ENCODE data around the gene GRIN3B.

The GRIN3B gene

DNA sequence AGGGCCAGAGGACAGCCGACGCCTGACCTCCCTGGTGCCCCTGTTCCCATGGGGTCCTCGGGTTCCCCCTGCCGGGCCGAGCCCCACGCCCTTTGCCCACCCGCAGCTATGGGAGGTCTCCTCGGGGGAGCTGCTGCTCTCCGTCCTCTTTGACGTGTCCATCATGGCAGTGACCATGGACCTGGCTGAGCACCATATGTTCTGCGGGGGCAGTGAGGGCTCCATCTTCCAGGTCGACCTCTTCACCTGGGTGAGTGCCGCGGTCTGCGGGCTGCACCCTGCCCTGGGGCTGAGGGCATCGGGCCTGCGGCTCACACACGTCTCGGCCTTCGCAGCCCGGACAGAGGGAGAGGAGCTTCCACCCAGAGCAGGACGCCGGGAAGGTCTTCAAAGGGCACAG lies 9.5 kb upstream of the GRIN3B start:
- no peak for DNase-seq (ENCODE audit: low spot score)

DNA sequence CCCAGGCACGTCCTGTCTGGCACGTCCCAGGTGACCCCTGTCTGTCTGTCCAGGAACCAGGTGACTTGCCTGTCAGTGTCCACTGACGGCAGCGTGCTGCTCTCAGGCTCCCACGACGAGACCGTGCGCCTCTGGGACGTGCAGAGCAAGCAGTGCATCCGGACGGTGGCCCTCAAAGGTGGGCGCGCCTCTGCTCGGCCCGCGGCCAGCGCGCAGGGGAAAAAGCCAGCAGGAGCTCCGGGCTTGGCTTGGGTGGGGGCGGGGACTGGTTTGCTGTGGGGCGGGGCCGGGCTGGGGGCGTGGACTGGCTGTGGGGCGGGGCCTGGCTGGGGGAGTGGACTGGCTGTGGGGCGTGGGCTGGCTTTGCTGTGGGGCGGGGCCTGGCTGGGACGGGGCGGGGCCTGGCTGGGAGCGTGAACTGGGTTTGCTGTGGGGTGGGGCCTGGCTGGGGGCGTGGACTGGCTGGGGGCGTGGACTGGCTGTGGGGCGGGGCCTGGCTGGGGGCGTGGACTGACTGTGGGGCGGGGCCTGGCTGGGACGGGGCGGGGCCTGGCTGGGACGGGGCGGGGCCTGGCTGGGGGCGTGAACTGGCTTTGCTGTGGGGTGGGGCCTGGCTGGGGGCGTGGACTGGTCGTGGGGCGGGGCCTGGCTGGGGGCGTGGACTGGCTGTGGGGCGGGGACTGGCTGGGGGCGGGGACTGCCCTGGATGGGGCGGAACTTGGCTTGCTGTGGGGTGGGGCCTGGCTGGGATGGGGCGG lies 8.9 kb upstream of the GRIN3B start:
- no peak for DNase-seq (ENCODE audit: low spot score)

DNA sequence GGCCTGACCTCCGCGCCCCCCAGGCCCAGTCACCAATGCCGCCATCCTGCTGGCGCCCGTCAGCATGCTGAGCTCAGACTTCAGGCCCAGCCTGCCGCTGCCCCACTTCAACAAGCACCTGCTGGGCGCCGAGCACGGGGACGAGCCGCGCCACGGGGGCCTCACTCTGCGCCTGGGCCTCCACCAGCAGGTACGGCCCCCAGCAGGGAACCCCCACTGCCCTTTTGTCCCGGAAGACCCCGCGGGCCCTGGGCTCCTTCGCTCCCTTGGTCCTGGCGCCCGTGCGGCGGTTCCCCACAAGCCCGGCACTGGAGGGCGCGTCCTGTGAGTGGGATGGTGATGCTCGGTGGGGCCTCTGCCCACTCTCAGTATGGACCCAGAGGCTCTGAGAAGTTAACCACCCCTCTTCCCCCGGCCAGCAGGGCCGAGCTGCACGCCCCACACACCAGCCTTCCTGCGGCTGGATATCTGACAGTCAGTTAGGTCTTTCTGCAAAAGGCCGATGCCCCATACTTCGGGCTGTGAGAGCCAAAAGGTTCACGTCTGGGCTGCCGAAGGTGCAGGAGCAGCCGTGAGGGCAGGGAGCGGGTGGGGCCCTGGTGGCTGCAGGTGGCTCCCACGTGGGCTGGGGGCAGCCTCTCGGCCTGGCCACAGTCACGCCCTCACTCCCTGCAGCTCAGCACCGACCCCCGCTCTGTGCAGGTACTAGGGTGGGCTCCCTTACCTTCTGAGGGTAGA lies 8.1 kb upstream of the GRIN3B start:
- DNase-seq (ENCODE audit: low spot score), result no peak

DNA sequence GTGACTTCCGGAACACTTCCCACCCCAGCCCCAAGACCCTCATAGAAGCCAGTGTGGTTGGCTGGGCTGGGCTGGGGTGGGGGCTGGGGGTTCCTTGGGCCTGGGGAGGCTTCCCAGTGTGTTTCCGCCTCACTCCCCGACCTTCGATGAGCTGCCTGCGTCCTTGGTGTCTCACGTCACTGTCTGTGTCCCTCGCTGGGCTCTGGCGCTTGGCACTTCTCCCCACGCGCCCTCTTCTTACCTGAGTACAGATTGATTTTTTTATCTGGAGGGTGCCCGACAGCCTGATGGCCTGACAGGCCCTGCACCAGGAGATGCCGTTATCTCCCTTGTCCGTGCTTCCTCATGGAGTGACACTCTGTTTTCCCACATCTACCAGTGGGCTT lies 7.6 kb upstream of the GRIN3B start:
- no peak for DNase-seq (ENCODE audit: low spot score)

DNA sequence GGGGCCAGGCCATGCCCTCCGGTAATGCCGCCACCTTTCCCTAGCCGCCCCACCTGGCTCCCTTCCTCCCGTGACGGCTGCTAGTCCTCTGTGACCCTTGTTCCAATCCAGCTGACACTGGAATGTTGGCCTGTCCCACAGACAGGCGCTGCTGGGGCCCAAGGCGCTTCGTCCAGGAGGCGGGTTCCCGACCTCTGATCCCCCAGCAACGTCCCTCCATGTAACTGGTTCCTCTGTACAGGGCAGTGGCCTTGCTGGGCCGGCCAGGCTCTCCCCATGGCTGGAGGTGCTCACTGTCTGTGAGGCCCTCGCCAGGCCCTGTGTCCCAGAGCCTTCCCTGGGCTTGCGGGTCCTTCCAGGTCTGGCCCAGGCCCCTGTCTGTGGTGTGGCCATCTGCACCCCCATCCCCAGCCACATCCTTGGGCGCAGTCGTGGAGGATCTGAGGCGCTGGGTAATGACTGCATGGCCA lies 6.8 kb upstream of the GRIN3B start:
- DNase-seq (ENCODE audit: low spot score), result no peak

DNA sequence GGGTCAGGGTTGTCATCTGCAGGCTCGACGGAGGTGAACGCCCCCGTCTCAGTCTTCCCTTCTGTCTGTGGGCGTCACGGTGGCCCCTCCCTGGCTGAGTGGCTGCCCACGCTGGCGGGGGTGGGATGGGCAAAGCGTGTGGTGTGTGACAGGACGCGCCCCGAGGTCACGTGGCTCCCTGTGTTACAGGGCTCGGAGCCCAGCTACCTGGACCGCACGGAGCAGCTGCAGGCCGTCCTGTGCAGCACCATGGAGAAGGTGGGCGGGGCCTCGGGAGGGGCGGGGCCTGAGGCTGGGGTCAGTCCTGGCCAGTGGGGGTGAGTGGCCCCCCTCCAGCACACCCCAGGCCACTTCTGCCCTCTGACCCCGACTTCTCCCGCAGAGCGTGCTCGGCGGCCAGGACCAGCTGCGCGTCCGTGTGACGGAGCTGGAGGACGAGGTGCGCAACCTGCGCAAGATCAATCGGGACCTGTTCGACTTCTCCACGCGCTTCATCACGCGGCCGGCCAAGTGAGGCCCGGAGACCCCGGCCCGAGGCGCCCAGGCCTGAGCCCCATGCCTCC lies 6.3 kb upstream of the GRIN3B start:
- no peak for DNase-seq (ENCODE audit: low spot score)

DNA sequence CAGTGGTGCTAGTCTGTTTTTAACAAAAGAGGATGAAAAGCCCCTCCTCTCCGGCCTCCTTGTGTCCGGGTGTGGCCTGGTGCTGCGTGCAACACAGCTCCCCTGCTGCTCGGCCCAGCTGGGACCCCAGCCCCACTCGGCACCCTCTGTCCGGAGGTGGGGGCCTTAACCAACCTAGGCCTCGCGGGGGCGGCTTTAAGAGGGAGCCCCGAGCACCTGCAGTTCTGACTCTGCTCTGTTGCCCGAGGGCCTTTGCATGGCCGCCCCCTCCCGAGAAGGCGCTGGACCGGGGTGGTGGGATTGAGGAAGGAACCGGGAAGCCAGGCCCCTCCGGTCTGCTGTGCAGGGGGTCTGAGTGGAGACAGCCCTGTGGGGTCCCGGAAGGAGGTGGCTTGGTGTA lies 5.7 kb upstream of the GRIN3B start:
- DNase-seq (ENCODE audit: low spot score), result no peak

DNA sequence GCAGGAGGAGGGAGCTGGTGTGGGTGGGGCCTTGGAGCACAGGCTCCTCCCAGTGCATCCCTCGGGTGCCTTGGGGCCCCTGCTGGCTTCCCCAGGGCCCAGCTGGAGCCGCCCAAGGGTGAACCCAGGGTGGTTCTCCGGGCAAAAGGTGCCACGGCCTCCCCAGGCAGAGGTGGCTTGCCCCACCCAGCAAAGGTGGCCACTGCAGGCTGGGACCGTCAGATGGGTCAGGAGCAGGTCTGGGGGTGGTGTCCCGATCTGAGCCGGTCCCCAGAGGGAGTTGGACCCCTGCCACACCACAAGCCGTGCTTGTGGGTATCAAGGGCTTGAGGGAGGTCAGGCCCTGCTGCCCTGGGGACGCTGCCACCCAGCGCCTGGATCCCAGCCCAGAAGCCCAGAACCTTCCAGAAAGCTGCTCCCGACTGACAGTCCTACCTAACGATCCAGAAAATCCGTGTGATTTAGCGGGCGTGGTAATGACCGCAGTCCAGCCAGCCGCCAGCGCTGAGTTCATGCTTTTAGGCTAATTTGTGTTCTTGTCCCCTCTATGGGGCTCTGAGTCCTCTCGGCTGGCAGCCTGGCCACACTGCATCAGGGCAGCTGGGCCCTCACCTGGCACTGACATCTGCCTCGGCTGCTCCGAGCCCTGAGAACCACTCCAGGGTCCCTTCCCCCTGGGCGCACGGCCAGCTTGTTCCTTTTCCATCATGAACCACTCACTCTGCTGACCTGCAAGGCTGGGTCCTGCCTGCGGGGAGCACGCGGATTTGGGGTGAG lies 5.0 kb upstream of the GRIN3B start:
- no peak for DNase-seq (ENCODE audit: low spot score)

DNA sequence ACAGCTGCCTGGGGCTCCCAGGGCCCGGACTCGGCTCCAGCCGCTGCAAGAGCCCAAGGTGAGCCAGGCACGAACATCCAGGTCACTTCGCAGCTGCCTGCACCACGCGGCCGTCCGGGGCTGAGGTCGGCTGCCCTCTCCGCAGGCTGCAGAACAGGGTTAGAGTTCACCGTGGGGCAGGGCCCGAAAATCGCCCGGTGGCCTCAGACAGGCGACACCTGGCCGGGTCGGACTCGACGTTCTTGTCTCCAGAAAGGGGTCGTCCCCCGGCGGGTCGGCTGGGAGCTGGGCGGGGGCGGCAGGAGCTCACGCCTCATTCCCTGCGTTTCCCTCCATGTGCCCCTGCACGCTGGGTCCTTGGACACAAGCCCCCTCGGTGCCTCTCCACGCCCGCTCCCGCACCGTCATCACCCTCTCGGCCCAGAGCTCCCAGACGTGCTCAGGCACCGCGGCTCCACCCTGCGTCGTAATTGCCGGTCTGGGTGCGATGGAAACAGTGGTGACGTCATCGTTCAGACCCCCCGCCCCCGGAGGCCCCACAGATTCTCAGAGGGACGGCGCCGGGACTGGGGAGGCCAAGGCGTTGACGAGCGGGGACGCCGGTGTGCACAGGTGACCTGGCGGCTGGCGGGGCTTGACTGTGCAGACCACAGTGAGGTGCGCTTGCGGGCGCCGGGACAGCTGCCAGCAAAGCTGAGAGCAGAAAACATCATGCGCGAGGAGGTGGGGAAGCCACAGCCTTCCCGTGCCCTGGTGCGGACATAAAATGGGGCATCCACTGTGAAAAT lies 4.0 kb upstream of the GRIN3B start:
- no peak for DNase-seq (ENCODE audit: low spot score)

DNA sequence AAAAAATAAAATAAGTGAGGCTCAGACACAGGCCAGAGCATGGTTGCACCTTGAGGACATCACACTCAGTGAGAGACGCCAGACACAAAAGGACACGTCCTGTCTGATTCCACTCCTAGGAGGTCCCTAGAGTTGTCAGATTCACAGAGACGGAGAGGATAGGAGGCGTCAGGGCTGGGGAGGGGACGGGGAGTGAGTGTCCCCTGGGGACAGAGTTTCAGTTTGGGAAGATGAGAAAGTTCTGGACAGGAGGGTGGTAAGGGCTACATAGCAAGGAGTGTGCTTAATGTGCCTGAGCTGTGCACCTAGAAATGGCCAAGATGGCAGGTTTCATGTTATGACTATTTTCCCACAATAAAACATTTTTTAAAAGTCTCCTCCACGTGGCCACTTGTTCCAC lies 2.2 kb upstream of the GRIN3B start:
- no peak for DNase-seq (ENCODE audit: low spot score)

DNA sequence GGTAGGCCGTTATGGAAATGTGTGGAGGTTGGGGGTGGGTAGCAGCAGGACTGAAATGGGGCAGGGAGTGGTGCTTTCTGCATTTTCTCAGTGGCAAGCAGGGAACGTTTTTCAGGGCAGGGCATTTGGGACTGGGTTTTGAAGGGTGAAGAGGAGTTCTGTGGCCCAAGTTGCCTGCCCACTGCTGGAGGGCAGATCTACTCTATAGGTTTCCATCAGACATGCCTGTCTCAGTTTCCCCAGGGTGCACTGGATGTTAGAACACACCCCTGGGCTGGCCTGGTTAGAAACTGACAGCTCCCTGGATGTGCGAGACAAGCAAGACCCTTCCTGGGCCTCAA lies 870 bp upstream of the GRIN3B start:
- no peak for DNase-seq (ENCODE audit: low spot score)

DNA sequence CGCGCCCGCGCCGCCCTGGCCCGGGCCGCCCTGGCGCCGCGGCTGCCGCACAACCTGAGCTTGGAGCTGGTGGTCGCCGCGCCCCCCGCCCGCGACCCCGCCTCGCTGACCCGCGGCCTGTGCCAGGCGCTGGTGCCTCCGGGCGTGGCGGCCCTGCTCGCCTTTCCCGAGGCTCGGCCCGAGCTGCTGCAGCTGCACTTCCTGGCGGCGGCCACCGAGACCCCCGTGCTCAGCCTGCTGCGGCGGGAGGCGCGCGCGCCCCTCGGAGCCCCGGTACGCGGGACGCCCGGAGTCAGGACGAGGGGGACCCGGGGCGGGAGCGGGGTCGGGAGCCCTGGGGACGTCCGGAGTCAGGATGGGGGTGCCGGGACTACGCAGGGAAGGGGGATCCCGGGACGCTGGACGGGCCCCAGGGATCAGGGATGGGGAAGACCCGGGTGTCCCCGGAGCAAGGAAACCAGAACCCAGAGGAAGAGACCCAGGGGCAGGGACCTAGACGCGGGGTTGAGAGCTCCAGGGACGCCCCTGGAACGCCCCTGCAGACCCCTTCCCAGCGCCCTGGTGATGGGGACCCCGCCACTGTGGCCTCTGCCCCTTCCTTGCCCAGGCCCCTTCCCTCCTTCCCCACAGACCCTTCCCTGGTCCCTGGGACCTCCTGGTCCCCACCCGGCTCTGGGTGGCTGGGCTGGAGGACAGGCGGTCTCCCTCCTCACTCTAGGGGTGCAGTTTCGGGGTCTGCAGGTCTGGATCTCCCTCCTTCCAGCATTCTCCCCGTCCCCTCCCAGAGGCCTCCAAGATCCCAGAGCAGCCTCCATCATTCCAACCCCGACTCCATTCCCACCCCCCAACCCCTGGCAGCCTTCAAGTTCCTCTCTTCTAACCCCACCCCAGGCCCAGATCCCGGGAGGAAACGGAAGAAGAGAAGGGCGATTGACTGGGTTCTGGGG lies 645 bp downstream of the GRIN3B start:
- no peak for DNase-seq (ENCODE audit: low spot score)

DNA sequence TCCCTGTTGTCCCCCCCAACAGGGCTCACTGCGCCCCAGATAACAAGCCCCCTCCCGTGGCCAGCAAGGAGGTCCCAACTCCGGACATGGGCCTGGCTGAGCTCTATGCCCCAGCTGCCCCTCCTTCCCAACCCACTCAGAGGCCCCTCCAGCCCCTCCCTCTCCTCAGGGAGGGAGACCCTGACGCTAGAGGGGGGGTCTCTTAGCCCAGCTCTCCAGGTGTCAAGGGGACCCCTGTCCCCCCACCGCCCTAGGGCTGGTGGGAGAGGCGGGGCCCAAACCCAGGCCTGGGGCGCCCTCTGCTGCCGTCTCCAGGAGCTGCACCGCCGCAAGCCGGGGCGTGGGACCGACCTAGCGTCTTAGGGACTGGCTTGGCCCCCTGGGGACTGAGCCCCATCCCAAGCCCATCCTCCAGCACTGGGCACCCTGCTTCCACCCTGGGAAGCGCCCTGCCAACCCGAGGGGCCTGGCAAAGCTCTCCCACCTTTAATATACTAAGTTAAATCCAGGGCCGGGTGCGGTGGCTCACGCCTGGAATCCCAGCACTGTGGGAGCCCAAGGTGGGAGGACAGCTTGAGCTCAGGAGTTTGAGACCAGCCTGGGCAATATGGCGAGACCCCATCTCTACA lies 1.4 kb downstream of the GRIN3B start:
- no peak for DNase-seq (ENCODE audit: low spot score)

DNA sequence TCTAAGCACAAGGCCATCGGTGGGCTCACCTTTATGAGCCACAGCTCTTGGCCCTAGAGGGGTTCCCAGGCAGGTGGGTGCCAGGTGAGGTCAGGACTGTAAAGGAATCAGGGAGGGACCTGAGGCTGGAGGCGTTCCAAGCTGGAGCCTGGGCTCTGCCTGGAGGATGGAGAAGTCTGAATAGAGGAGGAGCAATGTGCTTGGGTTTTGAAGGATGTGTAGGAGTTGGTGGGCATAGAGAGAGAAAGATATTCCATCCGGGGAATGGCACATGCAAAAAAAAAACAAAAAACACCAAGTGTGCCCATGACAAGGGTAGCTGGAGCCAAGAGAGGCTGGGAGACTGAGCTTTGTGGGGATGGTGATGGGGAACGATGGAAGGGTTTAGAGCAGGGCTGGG lies 2.4 kb downstream of the GRIN3B start:
- DNase-seq (ENCODE audit: low spot score), result no peak

DNA sequence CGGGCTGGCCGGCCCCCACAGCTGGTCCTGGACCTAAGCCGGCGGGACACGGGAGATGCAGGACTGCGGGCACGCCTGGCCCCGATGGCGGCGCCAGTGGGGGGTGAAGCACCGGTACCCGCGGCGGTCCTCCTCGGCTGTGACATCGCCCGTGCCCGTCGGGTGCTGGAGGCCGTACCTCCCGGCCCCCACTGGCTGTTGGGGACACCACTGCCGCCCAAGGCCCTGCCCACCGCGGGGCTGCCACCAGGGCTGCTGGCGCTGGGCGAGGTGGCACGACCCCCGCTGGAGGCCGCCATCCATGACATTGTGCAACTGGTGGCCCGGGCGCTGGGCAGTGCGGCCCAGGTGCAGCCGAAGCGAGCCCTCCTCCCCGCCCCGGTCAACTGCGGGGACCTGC lies 3.1 kb downstream of the GRIN3B start:
- no peak for DNase-seq (ENCODE audit: low spot score)

DNA sequence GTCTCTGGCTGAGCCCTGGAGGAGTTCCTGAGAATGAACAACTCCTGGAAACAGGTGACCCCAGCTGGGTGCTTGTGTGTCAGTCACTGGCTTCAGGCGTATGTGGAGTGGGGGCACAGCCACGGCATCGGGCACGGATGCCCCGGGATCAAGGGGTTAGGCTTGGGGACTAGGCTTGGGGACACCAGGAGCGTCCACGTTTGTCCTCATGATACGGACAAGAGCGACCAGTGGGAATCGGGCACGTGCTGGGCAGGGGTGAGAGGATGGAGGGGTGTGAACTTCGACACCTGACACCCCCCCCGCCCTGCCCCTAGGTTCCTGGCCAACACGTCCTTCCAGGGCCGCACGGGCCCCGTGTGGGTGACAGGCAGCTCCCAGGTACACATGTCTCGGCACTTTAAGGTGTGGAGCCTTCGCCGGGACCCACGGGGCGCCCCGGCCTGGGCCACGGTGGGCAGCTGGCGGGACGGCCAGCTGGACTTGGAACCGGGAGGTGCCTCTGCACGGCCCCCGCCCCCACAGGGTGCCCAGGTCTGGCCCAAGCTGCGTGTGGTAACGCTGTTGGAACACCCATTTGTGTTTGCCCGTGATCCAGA lies 4.1 kb downstream of the GRIN3B start:
- no peak for DNase-seq (ENCODE audit: low spot score)

DNA sequence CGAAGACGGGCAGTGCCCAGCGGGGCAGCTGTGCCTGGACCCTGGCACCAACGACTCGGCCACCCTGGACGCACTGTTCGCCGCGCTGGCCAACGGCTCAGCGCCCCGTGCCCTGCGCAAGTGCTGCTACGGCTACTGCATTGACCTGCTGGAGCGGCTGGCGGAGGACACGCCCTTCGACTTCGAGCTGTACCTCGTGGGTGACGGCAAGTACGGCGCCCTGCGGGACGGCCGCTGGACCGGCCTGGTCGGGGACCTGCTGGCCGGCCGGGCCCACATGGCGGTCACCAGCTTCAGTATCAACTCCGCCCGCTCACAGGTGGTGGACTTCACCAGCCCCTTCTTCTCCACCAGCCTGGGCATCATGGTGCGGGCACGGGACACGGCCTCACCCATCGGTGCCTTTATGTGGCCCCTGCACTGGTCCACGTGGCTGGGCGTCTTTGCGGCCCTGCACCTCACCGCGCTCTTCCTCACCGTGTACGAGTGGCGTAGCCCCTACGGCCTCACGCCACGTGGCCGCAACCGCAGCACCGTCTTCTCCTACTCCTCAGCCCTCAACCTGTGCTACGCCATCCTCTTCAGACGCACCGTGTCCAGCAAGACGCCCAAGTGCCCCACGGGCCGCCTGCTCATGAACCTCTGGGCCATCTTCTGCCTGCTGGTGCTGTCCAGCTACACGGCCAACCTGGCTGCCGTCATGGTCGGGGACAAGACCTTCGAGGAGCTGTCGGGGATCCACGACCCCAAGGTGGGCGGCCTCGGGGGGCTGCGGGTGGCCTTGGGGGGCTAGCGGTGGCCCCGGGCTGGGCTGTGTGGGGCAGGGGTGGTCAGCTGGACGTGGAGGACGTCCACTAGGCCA lies 4.8 kb downstream of the GRIN3B start:
- DNase-seq (ENCODE audit: low spot score), result no peak

DNA sequence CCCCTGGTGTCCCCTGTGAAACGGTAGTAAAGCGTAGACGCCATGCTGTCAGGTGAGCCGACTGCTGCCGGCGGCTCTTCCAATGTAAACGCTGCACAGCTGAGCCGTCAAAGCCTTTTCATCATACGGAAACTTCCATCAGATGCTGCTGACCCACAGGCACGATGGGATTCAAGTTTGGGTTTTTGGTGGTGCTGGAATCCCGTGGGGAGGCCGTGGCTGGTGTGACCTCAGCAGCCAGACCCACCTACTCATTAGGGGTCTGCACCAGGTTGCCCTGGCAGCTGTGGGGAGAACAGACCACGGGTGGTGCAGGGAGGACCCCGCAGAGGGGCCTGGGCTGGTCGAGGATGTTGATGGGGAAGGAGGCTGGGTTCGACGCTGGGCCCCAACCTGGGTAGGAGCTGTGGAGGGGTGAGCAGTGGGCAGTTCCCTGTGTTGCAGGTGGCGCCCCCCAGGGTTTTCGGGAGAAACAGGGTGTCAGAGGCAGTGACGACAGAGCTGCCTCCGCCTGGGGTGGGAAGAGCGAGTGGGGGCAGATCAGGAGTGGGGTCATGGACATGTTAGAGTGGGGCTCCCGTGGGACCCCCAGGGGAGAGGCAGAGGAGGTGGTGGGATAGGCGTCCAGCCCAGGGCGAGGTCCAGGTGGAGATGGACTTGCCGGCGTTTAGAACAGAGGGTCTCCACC lies 6.6 kb downstream of the GRIN3B start:
- DNase-seq (ENCODE audit: low spot score), result no peak
